Epithelial cell of proximal tubule (primary cell): Measurements from ENCODE around the gene NSRP1. TPM values are rescaled to one million over a fixed set of nuclear protein-coding genes. Genes with fewer than 3 reads are reported as not detected.
"Not testable (repeated sequence)": the region's sequence is repeated elsewhere in the genome, so short reads cannot be mapped to it uniquely, and the experiment has no call there.

Source experiments
- DNase-seq: peaks from one replicate; pipeline ENCODE4 v3.0.0-alpha.2; 2011; ENCODE audit warnings: low read depth
- H3K4me3 ChIP-seq: 2 replicates; pipeline ENCODE4 v1.5.1; 2011; ENCODE audit warnings: low read depth, mild to moderate bottlenecking, low read length
- CTCF ChIP-seq: conservative IDR thresholded peaks from 2 replicates; pipeline ENCODE4 v1.5.1; 2012; ENCODE audit warnings: low read depth, mild to moderate bottlenecking, low read length
- total RNA-seq: library from RNA; depleted of rRNA; stranded (reverse); fragments of >200 nt; gene quantifications from 2 replicates; pipeline ENCODE4 v1.2.3, GENCODE V29; 2015

Gene NSRP1
- total RNA-seq, 1 donor from 2014 or later: 7.0 TPM

- no peak overlapping the region for H3K4me3 ChIP-seq
- TF ChIP-seq CTCF: no peak
- DNase-seq: no peak
Measured at GRCh38 chr17:30224419-30224960, 107.9 kb downstream of the NSRP1 start.

- no peak for TF ChIP-seq CTCF
- no peak overlapping the region for H3K4me3 ChIP-seq
- no peak for DNase-seq
Measured at GRCh38 chr17:30225112-30225511, 108.5 kb downstream of the NSRP1 start.

- no peak for DNase-seq
- no peak for TF ChIP-seq CTCF
- H3K4me3 ChIP-seq: no peak overlapping the region
Measured at GRCh38 chr17:30225919-30226553, 109.4 kb downstream of the NSRP1 start.

GRCh38 chr17:30226878-30227277, 110.3 kb downstream of the NSRP1 start:
- TF ChIP-seq CTCF: no peak
- DNase-seq: no peak
- H3K4me3 ChIP-seq: no peak overlapping the region

GRCh38 chr17:30228011-30228410, 111.4 kb downstream of the NSRP1 start:
- no peak for TF ChIP-seq CTCF
- no peak overlapping the region for H3K4me3 ChIP-seq
- DNase-seq: no peak

GRCh38 chr17:30229012-30229411, 112.4 kb downstream of the NSRP1 start:
- no peak for DNase-seq
- no peak for TF ChIP-seq CTCF
- H3K4me3 ChIP-seq: no peak overlapping the region

- not testable (repeated sequence) for H3K4me3 ChIP-seq, DNase-seq
Measured at GRCh38 chr17:30230009-30230408, 113.4 kb downstream of the NSRP1 start.
